ENCODE measurements around the gene GRM4.

GRCh38 chr6:33988121-33989015 lies 157.5 kb downstream of the GRM4 start:
- TF ChIP-seq GATA3 (IDR thresholded peaks at IDR 0.05; ENCODE audit: low read depth, low read length) (no peak), GATA2 (IDR thresholded peaks at IDR 0.05; ENCODE audit: low read depth, low read length) (no peak)
